Measurements from ENCODE around the gene PANK1. TPM values are rescaled to one million over a fixed set of nuclear protein-coding genes. Genes with fewer than 3 reads are reported as not detected.

Gene PANK1
- total RNA-seq, 1 donor from 2014 or later, result 16.9 TPM

DNA sequence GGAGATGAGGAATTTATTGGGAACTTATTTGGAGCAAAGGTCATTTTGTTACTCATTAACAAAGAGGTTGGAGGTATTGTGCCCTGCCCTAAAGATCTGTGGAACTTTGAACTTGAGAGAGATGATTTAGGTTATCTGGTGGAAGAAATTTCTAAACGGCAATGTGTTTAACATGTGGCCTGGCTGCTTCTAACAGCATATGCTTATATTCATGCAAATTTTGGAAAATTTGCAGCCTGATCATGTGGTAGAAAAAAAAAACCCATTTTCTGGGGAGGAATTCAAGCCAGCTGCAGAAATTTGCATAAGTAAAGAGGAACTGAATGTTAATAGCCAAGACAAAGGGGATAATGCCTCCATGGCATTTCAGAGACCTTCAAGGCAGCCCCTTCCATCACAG lies 10.7 kb upstream of the PANK1 start:
- intact Hi-C loops (cut with DNase I), result no loop called here
- DNase-seq (no peak), ATAC-seq (ENCODE audit: poor library complexity) (no peak)

DNA sequence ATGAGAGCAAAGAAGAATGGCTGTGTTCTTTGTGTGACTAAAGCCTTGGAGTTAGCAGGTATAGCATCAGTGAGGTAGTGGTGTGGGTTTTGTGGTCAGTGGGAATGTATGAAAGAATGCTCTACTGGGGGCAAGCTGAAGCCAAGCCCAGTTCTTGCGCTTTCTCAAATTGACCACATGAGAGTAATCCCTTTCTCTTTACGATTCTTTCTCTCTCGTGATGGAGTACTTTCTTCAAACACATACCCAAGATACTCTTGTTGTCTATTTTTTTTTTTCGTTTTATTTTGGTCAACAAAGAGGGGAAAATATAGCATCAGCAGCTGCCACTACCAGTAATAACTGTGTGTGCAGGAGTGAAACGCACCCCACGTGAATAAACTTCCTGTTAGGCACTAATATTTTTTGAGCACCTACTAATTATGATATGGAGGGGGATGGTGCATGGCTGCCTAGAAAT lies 8.4 kb upstream of the PANK1 start:
- no peak for ATAC-seq (ENCODE audit: poor library complexity)
- intact Hi-C loops (cut with DNase I), result no loop called here
- DNase-seq, result no peak

DNA sequence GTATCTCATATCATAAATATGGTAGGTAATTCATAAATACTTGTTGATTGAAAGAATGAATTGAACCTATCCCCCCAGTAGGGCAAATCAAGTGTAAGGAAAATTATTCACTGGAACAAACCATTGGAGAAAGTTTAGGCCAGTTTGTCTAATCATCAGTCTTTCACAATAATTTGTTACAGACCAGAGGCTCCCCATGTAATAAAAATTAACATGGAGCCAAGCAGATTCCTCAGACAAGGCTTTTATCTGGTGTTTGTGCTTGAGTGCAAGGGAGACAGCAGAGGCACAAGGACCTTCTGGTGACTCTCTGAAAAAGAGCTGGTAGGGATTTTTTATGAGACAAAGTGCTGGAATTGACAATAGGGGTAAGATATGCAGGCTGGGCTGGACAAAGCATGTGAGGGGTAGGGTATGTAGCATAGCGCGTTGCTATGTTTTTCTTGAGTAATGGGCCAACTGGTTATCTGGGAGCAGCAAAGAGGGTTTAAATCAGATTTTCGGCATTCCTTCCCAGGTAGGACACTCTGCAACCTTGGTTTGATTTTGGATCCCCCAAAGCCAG lies 7.8 kb upstream of the PANK1 start:
- intact Hi-C loops (cut with DNase I), result no loop called here
- DNase-seq (no peak), ATAC-seq (ENCODE audit: poor library complexity) (no peak)

DNA sequence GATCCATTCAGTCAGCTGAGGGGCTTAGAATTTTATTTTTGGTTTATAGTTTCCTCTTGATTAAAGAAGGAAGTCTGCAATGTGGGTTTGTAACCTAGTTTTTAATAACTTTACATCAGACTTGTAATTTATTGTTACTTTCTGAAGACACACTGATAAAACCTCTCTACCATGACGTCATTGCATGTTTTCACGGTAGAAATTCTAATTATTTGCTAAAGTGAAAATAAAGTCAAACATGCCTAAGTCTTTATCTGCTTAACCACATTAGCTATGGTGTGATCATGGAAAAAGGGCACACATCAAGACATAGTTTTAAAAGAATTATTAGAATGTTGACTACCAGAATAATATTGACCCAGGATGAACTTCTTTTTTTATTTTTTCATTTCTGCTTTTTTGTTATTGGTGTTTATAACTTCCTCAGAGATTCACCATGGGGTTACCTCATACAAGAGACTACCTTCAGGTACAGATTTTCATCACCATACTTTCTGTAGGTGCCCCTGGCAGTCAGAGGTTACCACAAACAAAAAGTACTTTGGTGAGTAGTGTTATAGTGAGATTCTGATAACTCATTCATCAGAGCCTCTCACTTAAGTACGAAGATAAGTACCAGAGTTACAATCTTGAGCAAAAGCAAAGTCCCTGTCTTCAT lies 7.0 kb upstream of the PANK1 start:
- ATAC-seq (ENCODE audit: poor library complexity), result no peak

DNA sequence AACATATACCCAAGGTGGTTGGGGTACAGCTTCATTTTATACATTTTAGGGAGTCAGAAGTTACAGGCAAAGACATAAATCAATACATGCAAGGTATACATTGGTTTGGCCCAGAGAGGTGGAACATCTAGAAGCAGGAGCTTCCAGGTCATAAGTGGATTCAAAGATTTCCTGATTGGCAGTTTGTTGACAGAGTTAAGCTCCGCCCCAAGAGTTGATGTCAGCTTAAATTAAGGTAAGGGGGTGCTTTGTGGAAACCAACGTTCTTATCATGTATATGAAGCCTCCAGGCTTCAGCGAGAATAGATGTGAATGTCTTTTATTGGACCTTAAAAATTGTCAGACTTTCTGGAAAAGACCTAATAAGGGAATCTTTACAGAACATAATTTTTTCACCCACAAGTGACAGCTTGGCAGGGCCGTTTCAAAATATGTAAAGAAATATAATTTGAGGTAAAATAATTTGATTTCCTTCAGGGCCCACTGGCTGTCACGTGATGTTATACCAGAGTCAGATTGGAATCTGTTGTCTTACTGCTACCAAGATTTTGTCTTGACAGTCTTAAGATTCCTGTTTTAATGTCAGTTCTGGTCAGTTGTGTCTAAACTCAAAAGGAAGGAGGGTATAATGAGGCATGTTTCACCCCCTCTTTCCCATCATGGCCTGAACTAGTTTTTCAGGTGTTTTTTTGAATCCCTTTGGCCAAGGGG lies 6.3 kb upstream of the PANK1 start:
- no peak for ATAC-seq (ENCODE audit: poor library complexity)
- no peak for DNase-seq
- intact Hi-C loops (cut with DNase I), result no loop called here

More for the DNA sequence above, 7.0 kb upstream of the PANK1 start:
- no peak for DNase-seq
- intact Hi-C loops (cut with DNase I), result no loop called here

DNA sequence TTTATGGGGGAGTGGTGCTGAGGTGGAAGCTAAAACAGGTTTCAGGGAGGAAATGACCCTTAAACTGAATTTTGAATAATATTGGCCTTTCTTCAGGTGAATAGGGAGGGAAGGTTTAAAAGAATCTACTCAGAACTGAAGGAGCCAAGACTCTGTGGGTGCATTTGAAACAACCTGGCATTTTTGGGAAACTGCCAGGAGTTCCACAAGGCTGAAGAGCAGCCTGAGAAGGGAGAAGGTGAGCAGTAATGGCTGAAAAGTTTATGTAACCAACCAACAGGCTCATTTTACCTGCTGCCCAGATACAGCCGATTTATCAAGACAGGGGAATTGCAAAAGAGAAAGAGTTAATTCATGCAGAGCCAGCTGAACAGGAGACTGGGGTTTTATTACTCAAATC lies 4.0 kb upstream of the PANK1 start:
- intact Hi-C loops (cut with DNase I), result loop anchor here (10.0 kb wide), 1 partner anchor 54 kb away; no protein-coding TSS in a partner anchor
- ATAC-seq (ENCODE audit: poor library complexity), result no peak

DNA sequence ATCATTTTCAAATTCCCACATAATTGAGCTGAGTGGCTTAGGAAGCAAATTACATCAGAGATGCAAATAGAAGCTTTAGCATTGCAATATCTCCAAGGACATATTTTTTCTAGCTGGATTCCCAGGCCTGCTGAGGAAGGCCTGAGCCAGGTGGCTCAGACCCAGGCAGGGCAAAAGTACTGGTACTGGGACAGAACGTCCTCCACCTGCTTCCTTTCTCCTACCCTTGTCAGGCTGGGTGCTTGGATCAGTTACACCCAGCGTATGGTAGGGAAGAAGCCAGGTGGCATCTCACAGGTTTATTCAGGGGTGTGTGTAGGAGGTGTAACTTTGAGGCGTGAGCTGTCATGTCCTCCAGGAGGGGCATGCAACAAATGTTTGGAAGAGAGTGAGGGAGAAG lies 3.0 kb upstream of the PANK1 start:
- ATAC-seq (ENCODE audit: poor library complexity), result peak; percentile 19
- intact Hi-C loops (cut with DNase I), result loop anchor here (10.0 kb wide), 1 partner anchor 53 kb away; no protein-coding TSS in a partner anchor
- peak; percentile 61 for DNase-seq

More for the DNA sequence above, 4.0 kb upstream of the PANK1 start:
- no peak for DNase-seq

DNA sequence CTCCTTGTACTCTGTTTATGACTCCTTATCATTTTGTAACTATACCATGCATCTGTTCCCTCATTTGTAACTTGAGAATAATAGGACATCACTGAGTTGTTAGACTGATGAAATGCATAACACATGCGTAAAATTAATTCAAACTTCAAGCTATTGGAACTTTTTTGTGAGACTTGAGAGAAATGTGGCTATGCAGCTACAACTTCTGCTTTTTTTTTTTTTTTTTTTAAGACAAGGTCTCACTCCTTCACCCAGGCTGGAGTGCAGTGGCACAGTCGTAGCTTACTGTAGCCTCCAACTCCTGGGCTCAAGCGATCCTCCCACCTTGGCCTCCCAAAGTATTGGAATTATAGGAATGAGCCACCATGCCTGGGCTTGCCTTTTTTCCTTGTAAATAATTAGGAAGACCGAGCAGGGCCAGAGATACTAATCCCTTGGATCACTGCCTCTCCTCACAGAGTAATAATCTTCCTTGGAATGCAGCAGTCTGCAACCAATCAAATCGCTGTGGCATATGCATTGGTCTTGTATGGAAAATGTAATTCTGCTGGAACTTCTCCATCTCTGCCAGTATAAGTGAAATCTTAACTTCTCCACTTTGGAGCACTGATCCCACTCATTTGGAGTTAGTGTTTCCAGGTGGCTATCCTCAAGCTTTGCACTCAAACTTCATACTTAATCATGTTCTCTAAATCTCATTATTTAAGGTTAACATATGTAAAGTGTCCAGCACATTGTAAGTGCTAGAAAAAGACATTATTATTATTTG lies 2.0 kb upstream of the PANK1 start:
- DNase-seq, result no peak
- ATAC-seq (ENCODE audit: poor library complexity), result no peak
- intact Hi-C loops (cut with DNase I), result loop anchor here (10.0 kb wide), 1 partner anchor 52 kb away; no protein-coding TSS in a partner anchor

DNA sequence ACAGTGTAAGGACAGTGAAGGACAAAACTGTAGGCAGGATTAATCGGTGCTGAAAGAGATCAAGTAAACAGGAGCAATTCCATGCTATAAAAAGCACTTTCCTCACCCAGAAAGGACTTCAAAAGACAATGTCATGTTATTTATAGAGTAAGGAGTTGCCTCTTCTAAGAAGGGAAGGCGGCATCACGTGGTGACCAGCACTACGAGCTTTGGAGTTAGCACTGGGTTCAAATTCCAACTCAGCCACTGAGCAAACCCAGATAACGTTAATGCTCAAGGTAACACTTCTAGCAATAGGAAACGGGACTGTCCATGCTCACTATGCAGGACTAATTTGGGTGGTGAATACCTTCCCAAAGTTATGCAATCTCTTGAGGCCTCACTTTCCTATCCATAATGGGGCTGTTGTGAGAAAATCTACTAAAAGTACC lies 715 bp upstream of the PANK1 start:
- DNase-seq, result no peak
- ATAC-seq (ENCODE audit: poor library complexity), result peak; percentile 12
- intact Hi-C loops (cut with DNase I), result loop anchor here (10.0 kb wide), 1 partner anchor 51 kb away; no protein-coding TSS in a partner anchor

DNA sequence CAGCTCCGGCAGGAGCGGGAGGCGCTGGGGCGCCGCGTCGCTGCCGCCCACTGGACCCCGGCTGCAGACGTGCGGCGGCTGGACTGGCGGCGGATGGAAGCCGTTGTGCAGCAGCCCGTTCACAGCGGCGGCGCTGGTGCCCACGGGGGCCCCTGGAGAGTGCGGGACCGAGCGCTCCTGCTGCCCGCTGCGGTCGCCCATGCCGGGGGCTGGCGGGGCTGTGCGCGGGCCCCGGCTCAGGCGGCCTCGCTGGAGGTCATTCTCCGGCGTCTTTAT lies 413 bp downstream of the PANK1 start:
- ATAC-seq (ENCODE audit: poor library complexity) (peak; percentile 37), DNase-seq (no peak)
- intact Hi-C loops (cut with DNase I), result loop anchor here (10.0 kb wide), 1 partner anchor 50 kb away; no protein-coding TSS in a partner anchor

DNA sequence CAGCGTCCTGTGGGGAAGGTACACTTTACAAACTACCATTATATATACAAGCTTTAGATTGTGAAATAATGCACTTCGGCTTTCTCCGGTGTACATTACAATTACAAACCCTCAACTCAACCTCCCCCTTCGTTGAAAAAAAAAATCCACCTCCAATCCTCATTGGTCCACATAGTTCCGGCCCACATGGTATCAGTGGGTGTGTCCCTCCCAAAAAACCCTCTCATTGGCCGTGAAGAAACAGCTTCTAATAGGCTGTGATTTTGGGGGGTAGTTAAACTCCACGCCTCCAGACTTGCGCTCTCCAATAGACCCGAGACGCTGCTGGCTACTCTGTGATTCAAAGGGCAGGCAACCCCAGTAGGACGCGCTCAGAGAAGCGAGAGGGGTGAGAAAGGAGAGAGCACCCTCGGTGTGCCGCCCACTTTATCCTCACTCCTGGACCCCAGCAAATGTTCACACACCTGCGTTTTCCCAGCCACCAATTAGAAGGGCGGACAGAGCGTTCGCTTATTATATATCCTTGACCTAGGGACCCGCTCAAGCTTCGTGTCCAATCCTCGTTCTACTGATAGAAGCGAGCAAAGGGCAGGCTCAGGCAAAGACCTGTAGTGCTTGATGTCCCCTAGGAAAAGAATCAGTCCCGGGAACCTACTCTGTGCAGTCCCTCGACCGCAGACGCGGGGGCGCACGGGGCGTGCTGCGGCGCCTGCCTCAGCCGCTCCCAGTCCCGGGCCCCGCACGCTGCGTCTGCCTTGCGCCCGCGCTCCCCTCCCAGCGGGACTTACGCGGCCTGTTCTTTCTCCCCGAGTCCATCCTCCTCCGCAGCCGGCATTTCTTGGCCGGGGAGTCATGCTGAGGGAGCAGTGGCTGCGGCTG lies 991 bp downstream of the PANK1 start:
- intact Hi-C loops (cut with DNase I), result loop anchor here (10.0 kb wide), 1 partner anchor 49 kb away; no protein-coding TSS in a partner anchor
- ATAC-seq (ENCODE audit: poor library complexity) (peak; percentile 74), DNase-seq (peak; percentile 80)

DNA sequence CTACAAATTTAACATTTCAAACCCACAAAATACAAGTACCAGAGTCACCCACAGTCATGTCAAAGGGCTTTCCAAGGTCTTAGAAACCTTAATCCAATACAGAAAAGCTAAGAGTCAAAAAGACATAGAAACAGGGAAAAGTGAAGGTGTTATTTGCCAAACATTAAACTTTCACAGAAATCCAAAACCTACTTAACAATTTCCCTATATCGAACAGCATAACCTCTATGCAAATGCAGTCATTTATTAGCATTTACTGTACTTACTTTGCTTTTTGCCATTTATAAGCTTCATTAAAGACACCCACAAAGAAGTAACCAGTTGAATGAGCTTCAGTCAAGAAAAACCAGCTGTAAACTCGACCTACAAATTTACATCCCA lies 1.6 kb downstream of the PANK1 start:
- intact Hi-C loops (cut with DNase I), result loop anchor here (10.0 kb wide), 1 partner anchor 49 kb away; no protein-coding TSS in a partner anchor
- ATAC-seq (ENCODE audit: poor library complexity) (no peak), DNase-seq (no peak)

DNA sequence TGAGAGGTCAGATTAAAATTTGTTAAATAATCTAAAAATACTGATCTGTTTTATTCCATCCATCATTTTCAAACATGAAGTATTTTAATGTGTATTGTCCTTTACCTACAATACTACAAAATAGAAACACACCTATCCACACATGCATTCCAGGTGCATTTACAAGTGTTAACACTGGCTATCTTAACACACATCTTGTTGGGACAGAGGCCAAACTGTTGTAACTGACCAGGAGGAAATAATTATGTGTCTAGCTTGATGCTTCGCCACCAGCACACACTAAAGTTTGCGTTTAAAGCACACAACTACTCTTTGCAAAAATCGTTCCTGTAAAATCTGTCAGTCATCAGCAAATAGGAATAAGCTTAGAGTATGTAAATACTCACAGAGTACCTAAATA lies 2.8 kb downstream of the PANK1 start:
- DNase-seq (no peak), ATAC-seq (ENCODE audit: poor library complexity) (no peak)
- intact Hi-C loops (cut with DNase I), result loop anchor here (10.0 kb wide), 1 partner anchor 47 kb away; no protein-coding TSS in a partner anchor

DNA sequence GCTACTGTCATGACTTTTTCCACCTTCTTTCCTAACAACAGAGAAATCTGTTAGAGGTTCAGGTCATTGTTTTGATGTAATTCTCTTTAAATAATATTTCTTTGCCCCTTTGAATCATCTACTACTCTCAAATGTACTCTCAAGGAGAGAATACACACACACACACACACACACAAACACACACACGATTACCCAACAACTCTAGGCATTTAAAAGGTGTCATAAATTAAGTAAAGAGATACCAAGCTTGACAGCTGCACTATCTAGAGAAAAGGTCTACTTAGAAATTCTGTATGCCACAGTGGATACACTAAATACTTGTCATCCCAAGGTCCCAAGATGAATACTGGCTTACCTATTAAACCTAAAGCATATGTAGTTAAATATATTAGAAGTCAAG lies 4.8 kb downstream of the PANK1 start:
- ATAC-seq (ENCODE audit: poor library complexity) (no peak), DNase-seq (no peak)
- intact Hi-C loops (cut with DNase I), result loop anchor here (10.0 kb wide), 1 partner anchor 45 kb away; no protein-coding TSS in a partner anchor

DNA sequence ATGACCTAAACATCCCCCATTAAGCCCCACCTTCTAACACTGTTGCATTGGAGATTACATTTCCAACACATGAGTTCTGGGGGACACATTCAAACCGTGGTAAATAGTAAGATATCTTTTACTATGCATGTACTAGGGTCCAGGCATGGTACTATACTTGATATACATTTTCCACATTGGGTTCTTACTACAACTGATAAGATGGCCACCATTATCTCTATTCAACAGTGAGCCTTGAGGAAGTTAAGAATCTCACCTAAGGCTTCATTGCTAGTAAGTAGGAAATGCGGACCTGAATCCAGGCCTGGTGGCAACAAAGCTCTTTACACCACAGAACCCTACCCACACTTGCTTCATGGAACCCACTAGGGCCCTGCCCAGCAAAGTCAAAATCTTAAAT lies 5.7 kb downstream of the PANK1 start:
- no peak for ATAC-seq (ENCODE audit: poor library complexity)
- no peak for DNase-seq
- intact Hi-C loops (cut with DNase I), result no loop called here

DNA sequence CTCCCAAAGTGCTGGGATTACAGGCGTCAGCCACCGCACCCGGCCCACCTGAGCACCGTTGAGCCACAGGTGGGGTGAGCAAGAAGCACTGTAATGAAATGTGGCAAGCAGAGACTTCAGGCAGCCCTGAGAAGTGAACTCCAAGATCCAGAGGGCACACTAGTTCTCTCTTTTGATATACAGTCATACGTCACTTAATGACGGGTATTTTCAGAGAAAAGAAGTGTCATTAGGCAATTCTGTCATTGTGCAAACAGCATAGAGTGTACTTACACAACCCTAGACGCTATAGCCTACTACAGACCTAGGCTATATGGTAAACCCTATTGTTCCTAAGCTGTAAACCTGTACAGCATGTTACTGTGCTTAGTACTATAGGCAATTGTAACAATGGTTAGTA lies 7.9 kb downstream of the PANK1 start:
- DNase-seq, result no peak
- intact Hi-C loops (cut with DNase I), result no loop called here
- ATAC-seq (ENCODE audit: poor library complexity), result no peak

DNA sequence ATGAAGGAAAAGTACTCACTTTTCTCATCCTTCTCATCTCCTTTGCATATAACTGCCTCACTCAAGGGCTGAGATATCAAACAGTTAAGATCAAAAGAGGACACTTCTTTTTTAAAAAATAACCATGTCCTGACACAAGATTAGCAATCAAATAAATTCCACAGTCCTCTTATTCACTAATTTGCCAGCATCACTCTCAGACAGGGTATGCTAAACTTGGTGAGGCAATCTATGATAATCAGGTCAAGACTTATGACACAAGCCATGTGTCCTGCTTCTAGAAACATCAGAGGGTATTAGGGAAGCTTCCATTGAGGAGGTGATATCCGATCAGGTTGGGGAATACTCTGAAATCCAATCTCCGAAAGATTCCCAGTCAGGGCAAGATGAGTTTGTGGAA lies 10.4 kb downstream of the PANK1 start:
- intact Hi-C loops (cut with DNase I), result no loop called here
- DNase-seq, result no peak
- ATAC-seq (ENCODE audit: poor library complexity), result no peak

DNA sequence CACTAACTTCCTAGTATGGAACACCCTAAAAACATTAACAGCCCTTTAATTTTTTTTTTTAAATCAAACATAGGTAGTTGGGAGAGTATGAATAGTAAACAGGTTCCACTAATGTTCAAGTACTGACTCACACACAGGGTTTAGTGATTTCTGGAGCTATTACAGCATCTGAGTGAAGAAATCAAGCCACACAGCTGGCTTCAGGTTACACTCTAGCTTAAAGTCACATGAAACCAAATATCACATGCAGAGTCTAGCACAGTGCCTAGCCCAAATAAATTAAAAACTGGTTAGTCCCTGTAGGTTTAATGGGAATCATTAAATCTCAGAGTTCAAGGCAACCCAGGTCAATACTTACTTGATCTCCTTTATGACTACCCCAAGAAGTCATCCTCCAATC lies 11.6 kb downstream of the PANK1 start:
- DNase-seq, result no peak
- intact Hi-C loops (cut with DNase I), result no loop called here
- ATAC-seq (ENCODE audit: poor library complexity), result peak; percentile 18

Measured in Right ventricle myocardium superior (tissue), 1 donor.